GM19438 (cell line): Measurements from ENCODE around the gene KCNAB1.
A peak's percentile ranks its signal among the peaks of the same experiment; 100 is the strongest.

ENCODE experiments used
- ATAC-seq: cut with Tn5 transposase; IDR thresholded peaks from one replicate; pipeline ENCODE4 v1.9.1; 2021; ENCODE audit warnings: low read depth; ENCODE audit not compliant: unreplicated experiment

The KCNAB1 gene

GRCh38 chr3:156516284-156516683 lies 395.9 kb downstream of the KCNAB1 start:
- ATAC-seq, result no peak

GRCh38 chr3:156516961-156517360 lies 396.6 kb downstream of the KCNAB1 start:
- no peak for ATAC-seq

GRCh38 chr3:156518726-156519125 lies 398.3 kb downstream of the KCNAB1 start:
- no peak for ATAC-seq

DNA sequence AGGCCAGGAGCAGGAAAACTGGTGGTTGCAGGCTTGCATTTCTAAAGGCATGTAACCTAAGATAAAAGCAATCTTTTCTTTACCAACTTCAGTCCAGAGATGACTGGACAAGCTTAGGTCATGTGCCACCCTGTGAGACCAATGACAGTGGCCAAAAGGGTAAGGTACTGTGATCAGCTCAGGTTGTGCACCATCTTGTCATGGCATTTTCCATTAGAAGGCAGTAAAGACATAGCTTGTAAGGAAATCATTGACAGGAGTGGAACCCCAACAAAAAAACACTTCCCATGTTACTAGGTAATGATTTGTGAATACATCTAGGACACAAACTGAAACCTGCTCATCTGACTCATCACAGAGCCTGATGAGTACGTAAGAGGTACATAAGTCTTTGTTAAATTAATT lies 399.4 kb downstream of the KCNAB1 start:
- ATAC-seq, result peak; percentile 80

DNA sequence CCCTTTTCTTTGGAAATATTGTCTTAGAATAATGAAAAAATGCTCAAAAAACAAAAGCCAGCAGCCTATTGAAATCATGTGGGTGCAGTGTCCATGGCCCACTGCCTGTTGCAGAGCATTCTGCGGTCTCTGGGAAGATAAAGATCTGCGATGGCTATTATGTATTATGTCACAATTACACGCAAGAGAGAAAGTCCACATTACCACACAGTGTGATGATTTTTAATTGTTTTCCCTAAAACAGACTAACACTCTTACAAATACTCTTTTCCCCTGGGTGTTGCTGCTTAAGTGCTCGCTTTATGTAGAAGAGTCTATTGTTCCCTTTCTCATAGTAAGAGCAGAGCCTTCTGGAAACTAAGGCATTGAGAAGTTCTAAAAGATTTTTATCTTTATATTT lies 402.3 kb downstream of the KCNAB1 start:
- no peak for ATAC-seq

DNA sequence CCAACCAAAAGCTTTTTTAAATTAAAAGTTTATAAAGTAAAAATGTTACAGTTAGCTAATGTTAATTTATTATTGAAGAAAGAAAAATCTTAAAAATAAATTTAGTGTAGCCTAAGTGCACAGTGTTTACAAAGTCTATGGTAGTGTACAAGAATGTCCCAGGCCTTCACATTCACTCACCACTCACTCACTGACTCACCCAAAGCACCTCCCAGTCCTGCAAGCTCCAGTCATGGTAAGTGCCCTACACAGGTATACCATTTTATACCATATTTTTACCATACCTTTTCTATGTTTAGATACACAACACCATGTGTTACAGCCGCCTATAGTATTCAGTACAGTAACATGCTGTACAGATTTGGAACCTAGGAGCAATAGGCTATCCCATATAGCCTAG lies 405.4 kb downstream of the KCNAB1 start:
- no peak for ATAC-seq

DNA sequence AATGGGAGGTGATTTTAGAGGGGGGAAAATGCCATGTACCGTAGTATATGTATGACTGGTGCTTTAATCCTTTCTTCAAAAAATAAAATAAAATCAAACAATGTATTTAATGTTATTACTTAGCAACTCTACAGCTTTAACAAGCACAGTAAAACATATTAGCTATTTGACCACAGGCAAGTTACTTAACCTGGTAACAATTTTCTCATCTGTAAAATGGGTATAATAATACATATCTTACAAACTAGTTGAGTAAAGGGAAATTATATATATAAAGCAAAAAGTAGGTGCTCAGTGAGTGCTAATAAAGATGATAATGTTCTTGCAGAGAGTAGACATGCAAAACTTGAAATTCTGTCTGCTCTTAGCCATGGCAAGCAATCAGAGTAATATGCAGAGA lies 406.7 kb downstream of the KCNAB1 start:
- ATAC-seq, result no peak

GRCh38 chr3:156530980-156531379 lies 410.6 kb downstream of the KCNAB1 start:
- ATAC-seq, result no peak

GRCh38 chr3:156532730-156533129 lies 412.4 kb downstream of the KCNAB1 start:
- ATAC-seq, result no peak

- ATAC-seq, result no peak
Measured at GRCh38 chr3:156533205-156533604, 412.8 kb downstream of the KCNAB1 start.

DNA sequence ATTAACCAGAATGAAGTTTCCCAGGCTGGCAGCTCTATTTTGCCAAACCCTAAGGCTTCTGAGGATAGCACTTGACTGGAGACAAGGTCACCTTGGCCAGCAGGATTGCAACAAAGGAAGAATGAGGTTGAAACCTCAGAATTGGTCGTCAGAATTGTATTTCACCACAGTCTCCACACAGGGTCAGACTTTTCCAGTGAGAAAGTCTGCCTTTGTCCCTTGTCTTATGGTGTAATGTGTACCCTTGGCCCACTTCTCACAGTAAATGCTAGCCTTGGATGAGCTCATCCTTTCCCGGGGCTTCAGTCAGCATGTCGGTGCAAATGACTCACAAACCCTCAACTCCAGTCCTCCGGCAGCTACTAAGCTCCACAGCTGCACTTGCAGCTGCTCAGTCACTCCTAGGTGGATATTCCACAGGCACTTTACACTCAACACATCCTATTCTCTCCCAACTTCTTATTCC lies 414.8 kb downstream of the KCNAB1 start:
- no peak for ATAC-seq

DNA sequence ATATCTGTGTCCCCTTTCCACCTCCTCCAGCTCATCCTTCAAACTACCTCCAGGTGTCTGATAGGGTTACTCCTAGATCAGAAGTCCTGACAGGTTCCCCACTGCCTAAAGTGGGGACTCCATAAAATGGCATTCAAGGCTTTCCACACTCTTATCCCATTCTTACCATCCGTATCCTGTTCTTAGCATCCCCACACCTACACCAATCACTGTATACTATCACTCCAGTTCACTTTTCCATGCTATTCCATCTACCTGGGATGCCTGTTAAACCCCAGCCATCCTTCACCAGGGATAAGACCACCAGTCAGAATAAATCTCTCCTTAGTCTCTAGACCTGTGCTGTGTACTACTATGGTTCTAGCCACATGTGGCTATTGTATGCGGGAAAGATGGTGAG lies 415.4 kb downstream of the KCNAB1 start:
- no peak for ATAC-seq

DNA sequence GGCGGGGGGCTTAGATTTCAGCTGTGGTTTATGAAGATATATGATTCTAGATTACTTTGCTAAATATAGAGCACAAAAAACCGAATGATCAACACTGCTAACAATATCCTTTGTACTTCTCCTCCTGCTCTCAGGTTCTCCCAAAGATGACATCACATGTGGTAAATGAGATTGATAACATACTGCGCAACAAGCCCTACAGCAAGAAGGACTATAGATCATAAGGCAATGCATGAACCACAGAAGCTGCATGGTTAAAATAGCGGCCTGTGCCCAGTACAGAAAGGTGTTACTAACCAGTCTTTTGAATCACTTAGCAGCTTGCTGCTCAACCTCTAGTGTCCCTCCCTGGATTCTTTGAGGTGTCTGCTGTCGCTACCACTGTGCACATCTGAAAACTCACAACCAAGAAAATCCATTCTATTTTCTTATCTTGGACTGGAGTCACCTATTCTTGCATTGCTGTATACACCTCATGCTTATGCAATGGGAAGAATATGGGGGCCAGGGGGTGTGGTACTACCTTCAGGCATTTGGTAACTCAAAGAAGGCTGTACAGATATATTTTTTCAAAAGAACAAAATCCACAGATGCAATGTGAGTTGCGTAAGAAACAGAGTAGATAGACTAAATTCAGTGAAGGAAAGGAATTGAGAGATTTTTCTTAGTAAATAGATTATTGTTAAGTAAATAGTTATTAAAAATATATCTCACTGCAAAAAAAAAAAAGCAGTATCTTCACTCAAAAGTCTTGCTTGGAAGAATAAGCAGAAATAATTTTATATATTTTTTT lies 416.3 kb downstream of the KCNAB1 start:
- no peak for ATAC-seq

GRCh38 chr3:156539051-156539450 lies 418.7 kb downstream of the KCNAB1 start:
- ATAC-seq, result no peak

DNA sequence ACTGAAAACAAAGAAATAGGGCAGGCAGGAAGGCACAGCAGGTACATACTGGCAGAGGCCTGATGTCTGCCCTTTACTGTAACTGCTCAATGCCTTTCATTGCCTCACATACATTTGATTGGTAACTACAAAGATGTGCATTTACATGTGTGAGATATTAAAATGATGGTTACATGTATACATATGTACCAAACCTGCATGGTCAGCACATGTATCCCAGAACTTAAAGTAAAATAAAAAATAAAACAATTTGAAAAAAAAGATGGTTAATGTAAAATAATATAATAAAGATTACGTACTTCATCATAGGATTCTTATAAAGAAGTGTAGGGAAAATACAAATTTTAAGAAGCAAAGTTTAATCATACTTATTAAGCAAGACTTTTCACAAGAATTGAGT lies 419.4 kb downstream of the KCNAB1 start:
- ATAC-seq, result no peak

- no peak for ATAC-seq
Measured at GRCh38 chr3:156542101-156543042, 422.0 kb downstream of the KCNAB1 start.

DNA sequence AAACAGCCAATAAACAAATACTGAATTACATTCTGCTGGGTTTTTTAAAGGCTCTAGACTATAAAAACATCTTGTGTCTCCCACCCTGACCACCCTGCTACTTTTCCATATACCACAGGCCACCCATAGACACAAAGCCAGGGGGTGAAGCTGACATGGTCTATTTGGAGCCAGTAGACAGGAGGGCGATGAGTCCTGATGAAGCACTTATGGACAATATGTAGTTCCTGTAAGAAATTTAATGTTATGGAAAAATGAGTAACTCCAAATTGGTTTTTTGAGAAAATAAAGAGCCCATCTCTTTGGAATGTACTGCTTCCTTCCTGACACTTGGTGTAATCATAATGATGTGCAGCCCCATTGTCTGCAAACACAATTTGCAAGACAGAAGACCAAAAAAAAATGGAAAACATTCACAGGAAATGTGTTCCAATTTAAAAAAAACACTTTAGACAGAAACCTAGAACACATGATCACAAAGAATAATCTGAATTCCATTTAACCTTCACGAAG lies 422.7 kb downstream of the KCNAB1 start:
- ATAC-seq, result no peak

GRCh38 chr3:156547637-156548036 lies 427.3 kb downstream of the KCNAB1 start:
- no peak for ATAC-seq

DNA sequence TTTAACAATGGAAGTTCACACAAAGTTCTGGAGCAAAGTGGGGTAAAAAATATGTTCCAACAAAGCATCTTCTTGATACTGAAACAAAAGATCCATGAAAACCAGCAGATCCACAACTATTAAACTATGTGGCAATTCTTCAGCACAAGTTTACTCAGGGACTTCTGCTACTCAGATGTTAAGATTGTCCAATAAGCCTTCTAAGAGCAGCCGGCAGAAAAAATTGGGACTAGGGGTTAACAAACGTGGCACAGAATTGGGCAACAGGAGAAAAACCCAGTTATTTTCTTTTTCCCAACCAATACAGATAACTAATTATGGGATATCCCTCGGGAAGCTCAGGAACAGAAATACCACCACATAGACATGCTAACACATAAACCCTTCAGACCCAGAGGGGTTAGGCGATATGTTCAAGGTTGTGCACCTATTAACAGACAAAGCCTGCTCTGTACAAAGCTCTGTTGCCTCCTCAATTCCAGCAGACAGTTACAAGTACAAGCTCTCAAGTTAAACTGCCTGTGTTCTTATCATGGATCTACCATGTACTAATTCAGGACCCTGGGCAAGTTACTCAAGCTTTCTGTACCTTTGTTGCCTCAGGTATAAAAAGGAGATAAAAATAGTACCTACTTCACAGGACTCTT lies 427.8 kb downstream of the KCNAB1 start:
- no peak for ATAC-seq

DNA sequence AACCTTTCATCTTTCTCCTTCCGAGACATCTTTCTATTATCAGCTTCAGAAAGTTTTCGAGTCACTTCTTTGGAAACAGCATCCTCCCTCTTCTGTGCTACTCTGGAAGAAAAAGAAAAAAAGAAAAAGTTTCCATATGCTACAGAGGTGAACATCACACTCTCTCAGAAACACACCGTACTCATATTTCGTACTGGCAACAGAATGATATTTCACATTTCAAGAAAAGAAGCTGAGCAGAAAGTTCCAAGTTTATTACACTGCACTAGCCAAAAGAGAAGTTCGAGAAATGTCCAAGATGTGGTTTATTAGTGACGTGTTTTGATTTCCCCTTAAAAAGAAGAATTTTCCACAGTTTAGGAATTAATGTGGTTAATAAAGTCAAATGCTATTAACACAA lies 428.5 kb downstream of the KCNAB1 start:
- ATAC-seq, result no peak

DNA sequence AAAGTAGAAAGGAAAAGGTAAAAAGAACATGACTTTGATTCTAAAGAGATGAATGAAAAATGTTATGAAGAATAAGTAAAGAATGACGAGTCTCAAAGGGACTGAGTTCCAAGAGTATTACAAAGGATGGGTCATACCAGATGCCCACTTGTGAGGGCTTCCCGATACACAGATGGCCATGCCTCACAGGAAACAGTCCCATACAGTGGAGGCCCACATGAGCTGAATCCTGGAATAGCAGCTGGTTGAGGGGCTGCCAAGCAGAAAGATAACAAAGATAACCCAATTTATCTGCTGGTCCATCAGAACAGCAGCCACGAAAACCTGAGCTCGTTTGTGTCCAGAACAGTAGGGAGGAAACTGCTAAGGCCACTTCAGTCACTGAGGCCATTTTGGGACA lies 430.9 kb downstream of the KCNAB1 start:
- no peak for ATAC-seq
